ENCODE measurements around the gene KRT7.

DNA sequence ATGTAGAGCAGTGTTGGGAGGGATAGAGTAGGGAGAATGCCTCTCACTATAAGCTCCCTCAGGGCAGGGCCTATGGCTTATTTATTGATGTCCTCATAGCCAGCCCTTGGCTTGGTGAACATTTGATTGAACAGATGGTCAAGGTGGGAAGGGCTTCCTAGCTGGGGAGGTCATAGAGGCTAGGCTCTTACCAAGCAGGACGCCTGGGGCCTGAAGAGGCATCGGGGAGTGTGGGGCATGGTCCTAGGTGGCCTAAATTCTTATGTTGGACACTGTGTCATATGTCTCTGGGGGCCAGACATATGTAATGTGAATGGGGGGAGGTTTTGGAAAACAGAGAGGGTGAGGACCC is 23.5 kb downstream of the KRT7 start:
- no peak for TF ChIP-seq EZH2phosphoT487 (IDR thresholded peaks at IDR 0.05; ENCODE audit: insufficient read depth, low read depth)
- TF ChIP-seq EZH2 (IDR thresholded peaks at IDR 0.05; ENCODE audit: insufficient read depth, poor library complexity, severe bottlenecking), result no peak

All from GM23248 (cell line).